HEK293T (cell line): ENCODE results near the gene SESTD1.

ENCODE experiments used
- CTCF ChIA-PET: fragments of 350-600 bp; formaldehyde crosslinking; extraction: SDS; loops from one replicate; lab custom pipeline; 2021; ENCODE audit warnings: antibody characterized with exemption, inconsistent platforms; lab: Yijun Ruan, JAX
- POLR2A ChIA-PET: fragments of 350-600 bp; formaldehyde crosslinking; extraction: SDS; loops from one replicate; lab custom pipeline; 2020; ENCODE audit warnings: antibody characterized with exemption, inconsistent platforms; lab: Yijun Ruan, JAX
- DNase-seq: peaks from one replicate; pipeline ENCODE4 v3.0.0; 2012; ENCODE audit warnings: mixed read lengths; ENCODE audit errors: extremely low spot score
- ARNT ChIP-seq: fragments of 450-650 bp; IDR thresholded peaks from 2 replicates; pipeline ENCODE4 v1.6.1; 2017; ENCODE audit warnings: mild to moderate bottlenecking
- BHLHE40 ChIP-seq: fragments of 450-650 bp; IDR thresholded peaks from 2 replicates; pipeline ENCODE4 v1.6.1; 2016; ENCODE audit warnings: mild to moderate bottlenecking, moderate library complexity, borderline replicate concordance
- CTBP1 ChIP-seq: fragments of 450-650 bp; IDR thresholded peaks from 2 replicates; pipeline ENCODE4 v1.6.1; 2016; ENCODE audit warnings: borderline replicate concordance
- ELF4 ChIP-seq: fragments of 450-650 bp; IDR thresholded peaks from 2 replicates; pipeline ENCODE4 v1.6.1; 2017; ENCODE audit warnings: antibody characterized with exemption
- FOXA1 ChIP-seq: fragments of 450-650 bp; IDR thresholded peaks from 2 replicates; pipeline ENCODE4 v1.6.1; 2016; ENCODE audit warnings: mild to moderate bottlenecking
- FOXK2 ChIP-seq: fragments of 450-650 bp; IDR thresholded peaks from 2 replicates; pipeline ENCODE4 v1.6.1; 2016; ENCODE audit warnings: mild to moderate bottlenecking
- FOXM1 ChIP-seq: fragments of 450-650 bp; IDR thresholded peaks from 2 replicates; pipeline ENCODE4 v1.6.1; 2017; ENCODE audit warnings: mild to moderate bottlenecking, borderline replicate concordance
- HDGF ChIP-seq: fragments of 450-650 bp; IDR thresholded peaks from 2 replicates; pipeline ENCODE4 v1.6.1; 2017; ENCODE audit warnings: antibody characterized with exemption, borderline replicate concordance
- L3MBTL2 ChIP-seq: fragments of 450-650 bp; conservative IDR thresholded peaks from 2 replicates; pipeline ENCODE4 v1.6.1; 2016; ENCODE audit warnings: mild to moderate bottlenecking
- LEF1 ChIP-seq: fragments of 450-650 bp; IDR thresholded peaks from 2 replicates; pipeline ENCODE4 v1.6.1; 2017; ENCODE audit warnings: mild to moderate bottlenecking, borderline replicate concordance
- NFRKB ChIP-seq: fragments of 450-650 bp; IDR thresholded peaks from 2 replicates; pipeline ENCODE4 v1.6.1; 2016; ENCODE audit warnings: mild to moderate bottlenecking, moderate library complexity
- SP1 ChIP-seq: fragments of 450-650 bp; IDR thresholded peaks from 2 replicates; pipeline ENCODE4 v1.6.1; 2017
- SUZ12 ChIP-seq: fragments of 450-650 bp; IDR thresholded peaks from 2 replicates; pipeline ENCODE4 v1.6.1; 2016; ENCODE audit warnings: mild to moderate bottlenecking
- TARDBP ChIP-seq: fragments of 450-650 bp; IDR thresholded peaks from 2 replicates; pipeline ENCODE4 v1.6.1; 2016
- ZNF384 ChIP-seq: fragments of 450-650 bp; IDR thresholded peaks from 2 replicates; pipeline ENCODE4 v1.6.1; 2016
- TF ChIP-seq, protein P1 (sequence below): fragments of 450-650 bp; IDR thresholded peaks from 2 replicates; pipeline ENCODE4 v1.6.1; 2016

SESTD1 gene

DNA sequence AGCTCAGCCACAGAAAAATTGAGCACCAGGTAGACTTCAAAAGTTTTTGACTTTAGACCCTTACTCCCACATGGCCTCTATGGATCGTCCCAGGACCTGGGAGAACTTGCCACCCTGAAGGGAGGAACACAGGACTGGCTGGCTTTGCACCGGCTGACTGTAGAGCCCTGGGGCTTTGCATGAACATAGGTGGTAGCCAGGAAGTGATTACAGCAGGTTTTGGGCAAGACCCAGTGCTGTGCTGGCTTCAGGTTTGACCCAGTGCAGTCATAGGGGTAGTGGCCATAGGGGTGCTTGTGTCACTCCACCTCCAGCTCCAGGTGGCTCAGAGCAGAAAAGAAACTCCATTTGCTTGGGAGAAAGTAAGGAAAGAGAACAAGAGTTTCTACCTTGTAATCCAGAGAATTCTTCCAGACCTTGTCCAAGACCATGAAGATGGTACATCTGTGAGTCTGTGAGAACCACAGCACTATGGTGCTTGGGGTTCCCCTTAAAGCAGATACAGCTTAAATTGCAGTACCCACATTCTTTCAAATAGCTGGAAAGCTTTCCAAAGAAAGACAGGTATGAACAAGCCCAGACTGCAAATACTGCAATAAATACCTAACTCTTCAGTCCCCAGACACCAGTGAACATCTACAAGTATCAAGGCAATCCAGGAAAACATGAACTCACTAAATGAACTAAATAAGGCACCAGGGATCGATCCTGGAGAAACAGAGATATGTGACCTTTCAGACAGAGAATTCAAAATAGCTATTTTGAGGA is 13.0 kb upstream of the SESTD1 start:
- no peak for DNase-seq
- CTCF ChIA-PET, result interaction anchor here (0.5 kb wide), 1 partner anchor 68 kb away, joined by 3 read pairs; no protein-coding TSS in a partner anchor
- POLR2A ChIA-PET, result no interaction called here
- TF ChIP-seq LEF1, result no peak
- no peak for TF ChIP-seq ZNF384
- TF ChIP-seq HDGF, result no peak
- TF ChIP-seq, protein P1, sequence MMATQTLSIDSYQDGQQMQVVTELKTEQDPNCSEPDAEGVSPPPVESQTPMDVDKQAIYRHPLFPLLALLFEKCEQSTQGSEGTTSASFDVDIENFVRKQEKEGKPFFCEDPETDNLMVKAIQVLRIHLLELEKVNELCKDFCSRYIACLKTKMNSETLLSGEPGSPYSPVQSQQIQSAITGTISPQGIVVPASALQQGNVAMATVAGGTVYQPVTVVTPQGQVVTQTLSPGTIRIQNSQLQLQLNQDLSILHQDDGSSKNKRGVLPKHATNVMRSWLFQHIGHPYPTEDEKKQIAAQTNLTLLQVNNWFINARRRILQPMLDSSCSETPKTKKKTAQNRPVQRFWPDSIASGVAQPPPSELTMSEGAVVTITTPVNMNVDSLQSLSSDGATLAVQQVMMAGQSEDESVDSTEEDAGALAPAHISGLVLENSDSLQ, result no peak
- TF ChIP-seq ELF4, result no peak
- TF ChIP-seq FOXA1, result no peak
- TF ChIP-seq CTBP1, result no peak
- TF ChIP-seq L3MBTL2, result no peak
- TF ChIP-seq BHLHE40, result no peak
- TF ChIP-seq FOXM1, result no peak
- no peak for TF ChIP-seq ARNT
- no peak for TF ChIP-seq SP1
- TF ChIP-seq TARDBP, result no peak
- TF ChIP-seq SUZ12, result no peak
- TF ChIP-seq FOXK2, result no peak
- TF ChIP-seq NFRKB, result no peak

DNA sequence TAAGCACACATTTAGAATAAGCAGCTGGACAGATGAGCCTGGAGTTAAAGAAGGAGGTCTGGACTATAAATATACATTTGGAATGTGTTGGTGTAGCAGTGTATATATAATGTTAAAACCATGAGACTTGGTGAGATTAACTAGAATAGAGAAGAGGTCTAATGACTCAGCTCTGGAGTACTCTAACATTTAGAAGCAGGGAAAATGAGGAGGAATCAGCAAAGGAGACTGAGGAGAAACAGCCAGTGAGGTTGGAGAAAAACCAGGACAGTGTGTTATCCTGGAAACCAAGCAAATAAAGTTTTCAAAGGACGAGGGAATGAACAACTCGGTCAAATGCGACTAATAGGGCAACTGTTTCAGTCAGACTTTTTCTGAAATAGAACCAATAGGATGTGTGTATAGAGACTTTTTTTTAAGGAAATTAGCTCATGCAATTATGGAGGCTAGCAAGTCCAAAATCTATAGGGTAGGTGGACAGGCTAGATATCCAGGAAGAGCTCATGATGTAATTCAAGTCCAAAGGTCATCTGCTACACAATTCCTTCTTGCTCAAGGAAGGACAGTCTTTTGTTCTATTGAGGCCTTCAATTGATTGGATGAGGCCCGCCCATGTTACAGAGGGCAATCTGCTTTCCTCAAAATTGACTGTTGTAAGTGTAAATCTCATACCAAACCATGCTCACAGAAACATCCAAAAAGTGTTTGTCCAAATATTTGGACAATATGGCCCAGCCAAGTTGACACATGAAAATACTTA is 10.8 kb upstream of the SESTD1 start:
- CTCF ChIA-PET, result no interaction called here
- POLR2A ChIA-PET, result no interaction called here
- no peak for DNase-seq
- no peak for TF ChIP-seq NFRKB
- TF ChIP-seq BHLHE40, result no peak
- TF ChIP-seq ARNT, result no peak
- TF ChIP-seq, protein P1, result no peak
- no peak for TF ChIP-seq SP1
- TF ChIP-seq TARDBP, result no peak
- no peak for TF ChIP-seq ELF4
- TF ChIP-seq FOXK2, result no peak
- no peak for TF ChIP-seq CTBP1
- no peak for TF ChIP-seq SUZ12
- TF ChIP-seq HDGF, result no peak
- TF ChIP-seq LEF1, result no peak
- TF ChIP-seq FOXA1, result no peak
- no peak for TF ChIP-seq ZNF384
- no peak for TF ChIP-seq L3MBTL2
- no peak for TF ChIP-seq FOXM1

DNA sequence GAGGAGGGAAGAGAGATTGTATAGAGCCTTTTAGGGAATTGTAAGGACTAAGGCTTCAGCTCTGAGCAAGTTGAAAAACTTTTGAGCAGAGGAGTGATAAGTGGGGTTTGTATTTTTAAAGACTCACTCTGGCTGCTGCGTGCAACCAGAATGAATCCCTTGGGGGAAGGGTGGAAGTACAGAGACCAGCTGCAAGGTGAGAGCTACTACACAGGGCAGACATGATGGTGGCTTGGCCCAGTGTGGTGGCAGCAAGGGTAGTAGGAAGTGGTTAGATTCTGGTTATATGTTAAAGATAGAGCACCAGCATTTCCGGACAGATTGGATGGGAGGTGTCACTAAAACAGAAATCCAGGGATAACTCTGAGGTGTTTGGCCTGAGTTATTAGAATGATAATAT is 10.1 kb upstream of the SESTD1 start:
- ChIA-PET CTCF (no interaction called here), POLR2A (no interaction called here)
- no peak for DNase-seq
- TF ChIP-seq SUZ12 (no peak), TARDBP (no peak), LEF1 (no peak)
- TF ChIP-seq, protein P1, result no peak

DNA sequence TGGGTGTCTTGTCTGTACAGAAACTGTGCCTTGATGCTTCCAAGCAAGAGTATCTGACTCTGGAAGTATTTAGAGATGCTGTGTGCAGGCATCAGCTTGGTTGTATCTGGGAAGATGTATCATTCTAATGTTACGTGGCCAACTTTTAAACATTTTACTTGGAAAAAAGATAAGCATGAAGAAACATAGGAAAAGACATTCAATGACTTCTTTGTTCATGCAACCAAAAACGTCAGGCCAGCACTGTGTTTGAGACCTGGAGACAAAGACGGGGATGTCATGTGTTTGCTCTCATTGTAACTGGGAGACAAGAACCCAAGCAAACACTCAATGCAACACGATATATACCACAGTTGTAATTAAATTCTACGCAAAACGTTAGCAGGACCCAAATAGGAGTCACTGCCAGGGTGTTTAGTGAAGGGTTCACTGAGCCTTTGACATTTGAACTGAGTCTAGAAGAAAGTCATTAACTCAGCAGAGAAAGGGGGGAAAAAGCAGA is 8.9 kb upstream of the SESTD1 start:
- TF ChIP-seq FOXK2 (no peak), BHLHE40 (no peak), SUZ12 (no peak), LEF1 (no peak), NFRKB (no peak), FOXM1 (no peak), L3MBTL2 (no peak), ELF4 (no peak)
- POLR2A ChIA-PET, result no interaction called here
- no peak for DNase-seq
- CTCF ChIA-PET, result no interaction called here

DNA sequence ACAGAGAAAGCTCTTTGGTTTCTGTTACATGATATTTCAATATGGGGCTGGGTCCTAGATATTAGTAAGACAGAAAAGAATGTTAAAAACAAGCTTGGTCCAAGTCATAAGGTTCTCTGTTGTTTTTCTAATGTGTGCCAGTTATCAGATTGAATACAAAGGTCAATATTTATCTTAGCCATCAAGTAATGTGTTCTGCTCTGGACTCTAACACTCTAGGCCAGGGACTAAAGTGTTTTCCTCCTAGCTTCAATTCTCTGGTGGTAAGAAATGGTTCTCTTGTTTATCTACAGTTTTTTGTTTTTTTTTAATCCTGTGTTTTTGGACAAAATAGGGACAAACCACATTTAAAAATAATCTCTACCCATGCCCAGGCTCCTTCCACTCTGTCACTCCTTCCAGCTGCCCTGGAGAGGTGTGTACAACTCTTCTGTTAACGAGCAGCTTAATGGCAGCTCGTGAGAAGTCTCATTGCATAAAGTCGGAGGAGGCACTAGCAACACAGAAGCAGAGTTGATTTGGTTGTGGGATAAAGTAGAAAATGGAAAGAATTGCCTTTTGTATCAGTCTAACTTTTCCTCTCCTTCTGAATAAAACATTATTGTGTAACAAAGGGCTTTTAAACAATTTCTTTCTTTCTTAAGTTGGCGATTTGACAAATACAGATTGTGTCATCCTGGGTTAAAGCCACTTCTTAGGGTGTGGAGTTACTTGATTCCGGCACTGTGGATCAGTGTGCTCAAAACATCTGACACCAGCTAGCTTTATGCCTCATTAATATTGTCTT is 8.0 kb upstream of the SESTD1 start:
- DNase-seq, result no peak
- ChIA-PET POLR2A (no interaction called here), CTCF (no interaction called here)
- TF ChIP-seq FOXA1 (no peak), L3MBTL2 (no peak), FOXM1 (no peak), ELF4 (no peak), SP1 (no peak), HDGF (no peak), CTBP1 (no peak), ARNT (no peak), LEF1 (no peak), TARDBP (no peak), ZNF384 (no peak), SUZ12 (no peak), BHLHE40 (no peak), FOXK2 (no peak), NFRKB (no peak)
- TF ChIP-seq, protein P1, result no peak
